ENCODE results near the gene ELL.

DNA sequence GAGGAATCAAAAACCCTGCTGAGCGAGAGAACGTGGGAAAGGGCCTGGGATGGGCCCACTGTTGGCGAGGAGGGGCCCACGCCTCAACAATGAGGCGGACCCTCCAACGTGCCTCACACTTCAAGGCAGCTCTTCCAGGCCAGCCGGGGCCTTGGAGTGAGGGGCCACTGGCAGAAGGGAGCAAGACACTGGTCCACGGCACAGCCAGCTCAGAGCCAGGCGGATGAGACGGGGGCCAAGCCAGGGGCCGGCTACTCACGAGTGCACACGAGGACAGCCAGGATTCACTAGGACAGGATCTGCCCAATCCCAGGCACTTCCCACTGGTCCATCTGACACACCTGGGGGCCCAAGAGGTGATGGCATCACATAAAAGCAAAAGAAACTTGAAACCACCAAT lies 20.5 kb downstream of the ELL start:
- TF ChIP-seq, protein P1, sequence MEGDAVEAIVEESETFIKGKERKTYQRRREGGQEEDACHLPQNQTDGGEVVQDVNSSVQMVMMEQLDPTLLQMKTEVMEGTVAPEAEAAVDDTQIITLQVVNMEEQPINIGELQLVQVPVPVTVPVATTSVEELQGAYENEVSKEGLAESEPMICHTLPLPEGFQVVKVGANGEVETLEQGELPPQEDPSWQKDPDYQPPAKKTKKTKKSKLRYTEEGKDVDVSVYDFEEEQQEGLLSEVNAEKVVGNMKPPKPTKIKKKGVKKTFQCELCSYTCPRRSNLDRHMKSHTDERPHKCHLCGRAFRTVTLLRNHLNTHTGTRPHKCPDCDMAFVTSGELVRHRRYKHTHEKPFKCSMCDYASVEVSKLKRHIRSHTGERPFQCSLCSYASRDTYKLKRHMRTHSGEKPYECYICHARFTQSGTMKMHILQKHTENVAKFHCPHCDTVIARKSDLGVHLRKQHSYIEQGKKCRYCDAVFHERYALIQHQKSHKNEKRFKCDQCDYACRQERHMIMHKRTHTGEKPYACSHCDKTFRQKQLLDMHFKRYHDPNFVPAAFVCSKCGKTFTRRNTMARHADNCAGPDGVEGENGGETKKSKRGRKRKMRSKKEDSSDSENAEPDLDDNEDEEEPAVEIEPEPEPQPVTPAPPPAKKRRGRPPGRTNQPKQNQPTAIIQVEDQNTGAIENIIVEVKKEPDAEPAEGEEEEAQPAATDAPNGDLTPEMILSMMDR (conservative IDR thresholded peaks at IDR 0.05; ENCODE audit: low read depth, low read length): no peak
- no peak for TF ChIP-seq EZH2 (IDR thresholded peaks at IDR 0.05; ENCODE audit: low read length, unreplicated experiment)
- TF ChIP-seq EZH2phosphoT487 (IDR thresholded peaks at IDR 0.05; ENCODE audit: borderline replicate concordance, low read length): no peak

All from PC-3 (cell line).